Colonic mucosa (tissue), 4 donors: ENCODE data around the gene HIPK3. TPM values are rescaled to one million over a fixed set of nuclear protein-coding genes. Genes with fewer than 3 reads are reported as not detected.

ENCODE experiments used
- DNase-seq: peaks from one replicate; pipeline ENCODE4 v3.0.0-alpha.2; 2020
- H3K27ac ChIP-seq: fragments of 200-600 bp; one replicate; pipeline ENCODE4 v1.8.0; 2021
- H3K27me3 ChIP-seq: fragments of 200-600 bp; one replicate; pipeline ENCODE4 v1.8.0; 2021
- H3K36me3 ChIP-seq: fragments of 200-600 bp; one replicate; pipeline ENCODE4 v1.8.0; 2021
- H3K4me1 ChIP-seq: fragments of 200-600 bp; one replicate; pipeline ENCODE4 v1.8.0; 2021; ENCODE audit warnings: mild to moderate bottlenecking
- H3K4me3 ChIP-seq: fragments of 200-600 bp; one replicate; pipeline ENCODE4 v1.8.0; 2021
- H3K9ac ChIP-seq, 2 donors: one replicate each; pipeline ENCODE4 v1.7.0; 2013; ENCODE audit warnings: control low read depth in 2 of 2, low read depth in 2 of 2, low read length in 2 of 2
- H3K9me3 ChIP-seq: fragments of 200-600 bp; one replicate; pipeline ENCODE4 v1.8.0; 2021
- CTCF ChIP-seq: fragments of 200-600 bp; IDR thresholded peaks from one replicate; pipeline ENCODE4 v1.8.0; 2022; ENCODE audit warnings: antibody characterized with exemption, mild to moderate bottlenecking
- intact Hi-C: fragments of 100-400 bp; cut with DNase I; formaldehyde crosslinking; loops from one replicate; pipeline ENCODE4 v1.14.1; 2022
- total RNA-seq, 2 donors: library from RNA; stranded (reverse); fragmentation: NEBNext Ultra II Directional in 1 of 2; extraction: Animal tissue kit (Norgen Biotek cat#: 25700) in 1 of 2; gene quantifications; one replicate each; pipeline ENCODE4 v1.2.1, GENCODE V29; 2021
- donor health status: healthy.
- donor health status: DM: no; HTN: no; CAD: no.
- donor health status: DM: no; HTN: no; CAD: no.

Gene HIPK3
- total RNA-seq, 2 donors from 2014 or later: 48.1 to 96.3 TPM

GRCh38 chr11:33309118-33309517 is 51.9 kb downstream of the HIPK3 start:
- Histone ChIP-seq H3K27ac (no peak overlapping the region), H3K36me3 (no peaks in the 10 kb centered on the region), H3K27me3 (no peaks in the 10 kb centered on the region), H3K4me1 (no peaks in the 10 kb centered on the region), H3K4me3 (no peak overlapping the region), H3K9me3 (no peaks in the 10 kb centered on the region), H3K9ac (no peak overlapping the region)
- no peak for DNase-seq
- intact Hi-C loops: no loop called here
- TF ChIP-seq CTCF: no peak

- TF ChIP-seq CTCF: no peak
- intact Hi-C loops: no loop called here
- no peak for DNase-seq
Measured at GRCh38 chr11:33310720-33311500, 53.7 kb downstream of the HIPK3 start.

GRCh38 chr11:33311680-33312079 is 54.5 kb downstream of the HIPK3 start:
- no peak overlapping the region for H3K4me3 ChIP-seq
- H3K9ac ChIP-seq: no peak overlapping the region
- H3K4me1 ChIP-seq: no peaks in the 10 kb centered on the region
- no peak overlapping the region for H3K27ac ChIP-seq
- H3K36me3 ChIP-seq: no peaks in the 10 kb centered on the region
- no peak for TF ChIP-seq CTCF
- DNase-seq: no peak
- H3K9me3 ChIP-seq: no peaks in the 10 kb centered on the region
- intact Hi-C loops: no loop called here
- no peaks in the 10 kb centered on the region for H3K27me3 ChIP-seq

More at GRCh38 chr11:33310720-33311500, 53.7 kb downstream of the HIPK3 start:
- Histone ChIP-seq H3K27me3 (no peaks in the 10 kb centered on the region), H3K9me3 (no peaks in the 10 kb centered on the region), H3K36me3 (no peaks in the 10 kb centered on the region), H3K27ac (no peak overlapping the region), H3K4me1 (no peaks in the 10 kb centered on the region), H3K4me3 (no peak overlapping the region), H3K9ac (no peak overlapping the region)

GRCh38 chr11:33315822-33316221 is 58.6 kb downstream of the HIPK3 start:
- Histone ChIP-seq H3K4me1 (no peaks in the 10 kb centered on the region), H3K27ac (no peak overlapping the region)
- intact Hi-C loops: no loop called here

GRCh38 chr11:33317662-33318061 is 60.5 kb downstream of the HIPK3 start:
- Histone ChIP-seq H3K27me3 (no peaks in the 10 kb centered on the region), H3K4me1 (no peaks in the 10 kb centered on the region), H3K27ac (no peak overlapping the region), H3K9me3 (no peaks in the 10 kb centered on the region), H3K4me3 (no peak overlapping the region), H3K36me3 (no peaks in the 10 kb centered on the region), H3K9ac (no peak overlapping the region)
- DNase-seq: no peak
- TF ChIP-seq CTCF: no peak
- intact Hi-C loops: no loop called here

More at GRCh38 chr11:33315822-33316221, 58.6 kb downstream of the HIPK3 start:
- no peak for TF ChIP-seq CTCF
- H3K36me3 ChIP-seq: no peaks in the 10 kb centered on the region
- no peaks in the 10 kb centered on the region for H3K27me3 ChIP-seq
- DNase-seq: no peak
- no peaks in the 10 kb centered on the region for H3K9me3 ChIP-seq
- no peak overlapping the region for H3K9ac ChIP-seq
- H3K4me3 ChIP-seq: no peak overlapping the region
